ENCODE data around the gene RANBP3.
"Not testable (repeated sequence)": the region's sequence is repeated elsewhere in the genome, so short reads cannot be mapped to it uniquely, and the experiment has no call there.

The RANBP3 gene

DNA sequence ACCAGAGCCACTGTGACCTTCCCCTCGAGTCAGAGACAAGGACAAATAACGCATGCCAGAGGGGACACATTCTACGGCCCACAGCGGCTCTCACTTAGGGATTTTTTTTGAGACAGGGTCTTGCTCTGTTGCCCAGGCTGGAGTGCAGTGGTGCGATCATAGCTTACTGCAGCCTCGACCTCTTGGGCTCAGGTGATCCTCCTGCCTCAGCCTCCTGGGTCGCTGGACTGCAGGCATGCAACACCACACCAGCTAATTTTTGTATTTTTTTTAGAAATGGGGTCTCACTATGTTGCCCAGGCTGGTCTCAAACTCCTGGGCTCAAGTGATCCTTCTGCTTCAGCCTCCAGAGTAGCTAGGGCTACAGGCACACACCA, 28.1 kb upstream of the RANBP3 start:
- DNase-seq: not testable (repeated sequence)

- DNase-seq: no peak
These were observed 27.6 kb upstream of the RANBP3 start for GRCh38 chr19:6005321-6006069.

DNA sequence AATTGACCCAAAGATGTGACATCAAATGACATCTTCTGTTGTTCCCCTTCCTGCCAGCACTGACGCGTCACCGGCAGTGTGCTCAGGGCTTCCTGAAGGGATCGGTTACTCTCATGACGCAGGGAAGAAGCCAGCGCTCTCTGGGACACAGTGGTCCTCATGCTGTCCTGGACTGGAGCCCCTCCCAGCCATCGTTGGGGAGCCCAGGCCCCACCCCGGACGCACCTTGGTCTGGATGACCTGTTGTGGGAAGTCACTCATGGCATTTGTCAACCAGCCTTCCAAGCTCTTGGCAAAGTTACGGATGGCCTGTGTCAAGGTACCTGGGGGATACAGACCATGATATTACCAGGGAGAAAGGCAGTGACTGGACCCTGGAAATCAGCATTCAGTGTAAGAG, 26.0 kb upstream of the RANBP3 start:
- no peak for DNase-seq

GRCh38 chr19:6002591-6002990, 24.7 kb upstream of the RANBP3 start:
- no peak for DNase-seq

DNA sequence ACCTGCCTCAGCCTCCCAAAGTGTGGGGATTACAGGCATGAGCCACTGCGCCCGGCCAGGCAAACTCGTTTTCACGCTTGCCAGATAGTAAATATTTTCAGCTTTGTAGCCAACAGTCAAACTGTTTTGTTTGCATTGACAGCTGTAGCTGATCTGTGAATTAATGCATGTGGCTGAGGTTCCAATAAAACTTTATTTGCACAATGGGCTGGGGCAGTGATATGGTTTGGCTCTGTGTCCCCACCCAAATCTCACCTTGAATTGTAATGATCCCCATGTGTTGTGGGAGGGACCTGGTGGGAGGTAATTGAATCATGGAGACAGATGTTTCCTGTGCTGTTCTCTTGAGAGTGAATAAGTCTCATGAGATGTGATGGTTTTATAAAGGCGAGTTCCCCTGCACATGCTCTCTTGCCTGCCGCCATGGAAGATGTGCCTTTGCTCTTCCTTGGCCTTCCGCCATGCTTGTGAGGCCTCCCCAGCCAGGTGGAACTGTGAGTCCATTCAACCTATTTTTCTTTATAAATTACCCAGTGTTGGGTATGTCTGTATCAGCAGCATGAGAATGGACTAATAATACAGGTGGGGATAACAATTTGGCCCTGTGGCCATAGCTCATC, 22.4 kb upstream of the RANBP3 start:
- DNase-seq: no peak

- DNase-seq: no peak
These were observed 21.8 kb upstream of the RANBP3 start for GRCh38 chr19:5999693-6000092.

DNA sequence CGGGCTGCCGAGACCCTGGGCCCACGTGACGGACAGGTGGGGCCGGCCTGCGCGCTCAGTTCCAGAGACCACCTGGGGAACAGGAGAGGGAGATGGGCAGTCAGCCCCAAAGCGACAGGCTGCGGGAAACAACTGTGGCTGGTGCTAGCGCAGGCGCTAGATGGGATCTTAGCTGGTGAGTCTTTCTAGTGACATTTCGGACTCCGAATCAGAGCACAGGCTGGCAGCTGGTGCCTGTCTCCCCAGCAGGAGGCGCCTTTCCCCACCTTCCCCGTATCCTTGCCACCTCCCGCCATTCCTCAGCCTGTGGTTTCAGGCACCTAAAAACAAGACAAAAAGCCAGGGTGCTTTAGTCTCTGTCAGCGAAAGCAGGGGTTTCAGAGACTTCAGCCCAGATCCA, 19.4 kb upstream of the RANBP3 start:
- no peak for DNase-seq

DNA sequence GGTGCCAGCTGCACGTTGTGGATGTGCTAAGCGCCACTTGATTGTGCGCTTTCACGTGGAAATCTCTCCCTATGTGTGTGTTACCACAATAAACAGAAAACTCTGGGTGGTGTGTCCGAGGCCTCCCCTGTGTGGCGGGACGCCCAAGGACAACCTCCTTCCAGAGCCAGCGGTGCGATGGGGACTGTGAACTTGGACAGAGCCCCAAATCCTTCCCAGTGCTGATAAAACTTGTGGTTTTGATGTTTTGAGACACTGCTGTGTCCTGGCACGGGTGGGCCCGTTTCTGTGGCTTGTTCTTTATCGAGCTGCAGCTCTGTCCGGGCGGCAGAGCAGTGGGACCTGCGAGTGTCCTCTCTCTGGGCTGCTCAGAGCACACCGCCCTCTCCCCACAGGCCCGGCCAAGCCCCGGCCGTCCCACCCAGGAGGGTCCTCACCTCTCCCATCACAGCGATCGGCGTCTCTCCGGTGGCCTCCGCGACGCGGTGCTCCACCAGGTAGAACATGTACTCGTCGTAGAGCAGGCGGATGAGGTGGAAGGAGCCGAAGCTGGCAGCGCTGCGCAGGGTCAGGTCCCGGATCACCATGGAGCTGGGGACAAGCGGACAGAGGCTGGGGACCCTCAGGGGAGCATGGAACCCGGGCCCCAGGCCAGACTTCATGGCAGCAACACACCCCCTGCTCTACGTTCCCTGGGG, 18.8 kb upstream of the RANBP3 start:
- no peak for DNase-seq

DNA sequence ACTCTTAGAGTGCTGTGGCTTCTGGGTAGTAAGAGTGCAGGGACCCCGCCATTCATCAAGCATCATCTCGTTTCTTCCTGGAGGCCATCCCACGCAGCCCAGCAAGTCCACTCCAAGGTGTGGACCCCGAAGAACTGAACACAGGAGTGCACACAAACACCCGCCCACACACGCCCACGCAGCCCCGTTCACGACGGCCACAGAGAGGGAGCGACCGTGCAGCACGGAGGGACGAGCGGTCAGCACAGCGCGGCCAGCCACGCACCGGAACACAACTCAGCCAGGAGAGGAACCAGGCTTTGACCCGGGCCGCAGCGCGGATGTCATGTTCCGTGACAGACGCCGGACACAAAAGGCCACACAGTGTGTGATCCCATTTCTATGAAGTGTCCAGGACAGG, 18.2 kb upstream of the RANBP3 start:
- no peak for DNase-seq

DNA sequence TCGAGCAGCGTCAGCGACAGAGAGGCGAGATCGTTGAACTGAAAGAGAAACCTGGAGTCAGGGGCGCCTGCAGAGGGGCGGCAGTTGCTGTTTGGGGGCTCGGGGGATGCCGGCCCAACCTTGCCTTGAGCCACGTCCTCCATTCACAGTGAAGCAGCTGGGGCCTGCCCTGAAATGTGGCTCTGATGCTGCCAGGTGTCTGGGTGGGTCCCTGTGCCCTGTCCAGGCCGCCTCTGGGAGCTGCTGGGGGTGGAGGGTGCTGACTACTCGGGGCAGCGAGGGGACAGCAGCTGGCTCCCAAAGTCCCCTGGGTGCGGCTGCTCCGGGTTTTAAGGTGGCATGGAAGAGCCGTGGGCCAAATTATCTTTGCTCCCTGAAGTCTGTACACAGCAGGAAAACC, 17.7 kb upstream of the RANBP3 start:
- DNase-seq: no peak

GRCh38 chr19:5994405-5995165, 16.6 kb upstream of the RANBP3 start:
- DNase-seq: no peak

DNA sequence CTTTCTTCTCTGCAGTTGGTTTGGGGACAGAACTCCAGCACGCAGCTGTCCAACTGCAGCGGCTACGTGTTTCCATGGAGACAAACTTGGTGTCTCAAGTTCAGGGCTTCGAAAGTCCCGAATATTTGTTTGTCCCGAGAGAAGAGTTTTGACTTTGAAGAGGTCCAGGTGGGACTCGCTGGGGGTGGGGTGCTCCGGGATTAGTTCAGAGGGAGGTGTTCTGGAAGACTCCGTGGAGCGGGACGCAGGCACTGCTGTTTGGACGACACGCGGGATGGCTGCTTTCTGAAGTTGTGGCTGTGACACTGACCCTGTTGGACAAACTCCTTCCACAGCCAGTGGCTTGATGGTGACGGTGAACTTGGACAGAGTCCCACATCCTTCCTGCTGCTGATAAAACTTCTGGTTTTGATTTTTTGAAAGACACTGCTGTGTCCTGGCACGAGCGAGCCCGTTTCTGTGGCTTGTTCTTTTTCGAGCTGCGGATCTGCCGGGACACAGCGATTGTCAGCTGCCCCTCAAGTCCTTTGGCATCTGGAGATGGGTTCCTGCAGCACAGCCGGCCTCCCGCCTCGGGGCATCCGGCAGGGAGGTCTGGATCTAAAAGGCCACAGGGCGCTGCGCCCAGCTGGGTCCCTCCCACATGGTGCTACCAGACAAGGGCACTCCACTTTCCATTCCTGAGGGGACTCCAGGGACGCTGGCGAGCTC, 15.9 kb upstream of the RANBP3 start:
- DNase-seq: no peak

DNA sequence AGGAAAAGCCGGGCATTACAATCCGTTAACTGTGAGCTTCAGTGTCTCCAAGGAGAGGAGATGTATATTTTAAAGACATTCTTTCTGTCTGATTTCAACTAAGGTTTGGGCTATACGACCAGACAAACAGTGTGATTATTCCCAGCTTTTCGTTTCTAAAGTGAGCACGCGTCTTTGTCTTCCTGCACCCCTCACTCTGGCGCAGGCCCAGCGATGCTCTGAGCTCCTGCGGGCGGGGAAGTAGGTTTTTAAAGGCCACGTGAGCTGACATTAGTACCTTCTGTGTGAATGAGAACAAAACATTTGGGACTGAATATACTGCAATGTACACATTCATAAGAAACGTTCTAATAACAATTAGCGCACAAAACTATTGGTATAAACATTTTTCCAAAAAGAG, 15.3 kb upstream of the RANBP3 start:
- no peak for DNase-seq

GRCh38 chr19:5992756-5993155, 14.8 kb upstream of the RANBP3 start:
- DNase-seq: no peak

DNA sequence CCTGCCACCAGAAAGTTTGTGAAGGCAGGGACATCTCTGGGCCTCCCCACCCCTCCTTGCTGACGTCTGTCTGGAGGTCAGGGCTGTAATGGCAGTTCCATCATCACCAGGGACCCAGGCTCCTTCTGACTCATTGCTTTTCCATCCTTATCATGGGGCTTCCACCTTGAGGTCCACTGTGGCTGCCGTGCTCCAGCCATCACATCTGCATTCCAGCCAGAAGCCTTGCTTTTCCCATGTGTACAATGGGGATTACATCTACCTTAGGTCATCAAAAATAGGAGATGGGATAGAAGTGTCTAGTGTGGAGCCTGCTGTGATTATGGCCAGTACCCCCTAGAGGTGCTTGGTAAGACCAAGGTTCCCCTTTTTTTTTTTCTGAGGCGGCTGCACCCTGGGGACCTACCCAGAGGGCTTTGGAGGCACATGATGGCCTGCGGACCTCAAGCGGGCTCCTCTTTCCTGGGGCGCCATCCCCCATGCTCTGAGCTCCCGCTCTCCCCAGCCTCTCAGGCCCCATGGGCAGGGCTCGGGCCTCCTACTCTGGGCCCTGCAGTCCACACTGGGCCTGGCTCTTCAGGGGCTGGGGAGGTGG, 13.4 kb upstream of the RANBP3 start:
- DNase-seq: no peak

DNA sequence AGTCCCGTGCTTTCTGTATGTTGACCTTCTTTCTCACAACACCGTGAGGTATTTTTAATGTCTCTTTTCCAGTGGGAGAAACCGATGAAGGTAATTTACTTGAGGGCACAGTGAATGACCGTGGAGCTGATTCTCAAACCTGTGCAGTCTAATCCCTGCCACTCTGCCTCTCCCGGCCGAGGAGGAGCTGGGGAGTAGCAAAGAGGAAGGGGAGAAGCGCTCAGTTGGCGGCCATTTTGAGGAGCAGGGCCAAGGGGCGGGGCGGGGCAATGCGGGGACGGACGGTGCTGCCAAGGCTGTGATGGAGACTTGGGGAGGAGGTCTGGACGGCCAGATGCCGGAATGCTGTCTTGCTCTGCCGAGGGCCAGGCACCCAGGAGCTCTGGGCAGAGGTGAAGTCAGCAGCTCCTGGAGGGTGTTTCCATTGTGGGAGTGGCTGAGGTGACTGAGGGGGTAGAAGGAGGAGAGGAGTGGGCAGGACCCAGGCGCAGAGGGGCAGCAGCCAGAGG, 12.4 kb upstream of the RANBP3 start:
- DNase-seq: no peak

GRCh38 chr19:5989388-5990074, 11.6 kb upstream of the RANBP3 start:
- no peak for DNase-seq

- DNase-seq: no peak
These were observed 10.8 kb upstream of the RANBP3 start for GRCh38 chr19:5988517-5989387.

GRCh38 chr19:5987077-5987818, 9.3 kb upstream of the RANBP3 start:
- DNase-seq: peak; percentile 67

GRCh38 chr19:5985837-5986236, 7.9 kb upstream of the RANBP3 start:
- DNase-seq: not testable (repeated sequence)

All from activated T-cell treated with anti-CD3 and anti-CD28 coated beads for 4 hours (primary cell).